ENCODE data around the gene CLDN4. TPM values are rescaled to one million over a fixed set of nuclear protein-coding genes. Genes with fewer than 3 reads are reported as not detected.

CLDN4 gene
- total RNA-seq, 1 experiment from 2014 or later: 15.6 TPM

GRCh38 chr7:73876361-73876760 lies 45.6 kb downstream of the CLDN4 start:
- Histone ChIP-seq H2BK15ac (ENCODE audit: low read depth, low read length) (no peak overlapping the region), H3K9ac (ENCODE audit: extremely low read depth, insufficient read length, low read length) (no peak overlapping the region), H3K4ac (ENCODE audit: low read depth, low read length) (no peak overlapping the region), H2AK5ac (ENCODE audit: insufficient read length, low read length) (no peak overlapping the region), H3K79me2 (ENCODE audit: insufficient read depth, low read length) (no peaks in the 10 kb centered on the region), H3K27ac (ENCODE audit: insufficient read length, low read depth, low read length) (no peak overlapping the region), H4K91ac (ENCODE audit: insufficient read length, low read depth, low read length) (no peak overlapping the region), H2BK12ac (ENCODE audit: insufficient read length, low read depth, low read length) (no peak overlapping the region), H3K4me1 (ENCODE audit: insufficient read depth, low read length) (no peaks in the 10 kb centered on the region), H4K5ac (ENCODE audit: insufficient read length, low read depth, low read length) (no peak overlapping the region), H2BK120ac (ENCODE audit: low read depth, low read length, poor library complexity, severe bottlenecking) (no peak overlapping the region), H2BK20ac (ENCODE audit: low read depth, low read length, poor library complexity, severe bottlenecking) (no peak overlapping the region), H3K18ac (ENCODE audit: insufficient read length, low read depth, low read length) (no peak overlapping the region), H3K79me1 (ENCODE audit: insufficient read depth, low read depth, low read length, poor library complexity, severe bottlenecking) (no peaks in the 10 kb centered on the region), H3K23me2 (ENCODE audit: insufficient read length, low read depth, low read length, poor library complexity, severe bottlenecking) (no peaks in the 10 kb centered on the region), H3K14ac (ENCODE audit: insufficient read depth, low read length) (no peak overlapping the region), H3K23ac (ENCODE audit: insufficient read length, low read depth, low read length) (no peak overlapping the region), H4K8ac (replicated peaks; ENCODE audit: insufficient read length, low read depth, low read length) (no peak overlapping the region), H3T11ph (ENCODE audit: low read length) (no peak overlapping the region), H3K56ac (ENCODE audit: insufficient read length, low read depth, low read length) (no peak overlapping the region), H4K20me1 (ENCODE audit: control insufficient read depth, insufficient read depth, insufficient read length) (no peaks in the 10 kb centered on the region), H3K27me3 (ENCODE audit: insufficient read depth, low read length) (no peaks in the 10 kb centered on the region), H3K9me3 (ENCODE audit: control insufficient read depth, low read depth, low read length) (no peaks in the 10 kb centered on the region), H3K4me2 (ENCODE audit: insufficient read depth, insufficient read length, low read length) (no peak overlapping the region), H2AFZ (ENCODE audit: low read length) (no peak overlapping the region), H2BK5ac (ENCODE audit: insufficient read length, low read length) (no peak overlapping the region)
- no CpG with 5 or more reads among the region's 8 CpGs for WGBS (ENCODE audit: extremely low coverage, insufficient read length, low lambda C conversion rate)
- no peak for DNase-seq
- no peak overlapping the region for H3K4me3 Mint-ChIP-seq
- TF ChIP-seq CTCF (conservative IDR thresholded peaks at IDR 0.05): no peak
- H3K27me3 Mint-ChIP-seq (ENCODE audit: low read depth): peaks cover 8% of the 10 kb centered on the region
- peaks cover 4 to 10% of the 10 kb centered on the region in 2 experiments; a peak in 3 of 4 replicates for H3K4me1 Mint-ChIP-seq
- no peaks in the 10 kb centered on the region for H3K9me3 Mint-ChIP-seq
- H3K36me3 Mint-ChIP-seq (ENCODE audit: insufficient read depth in 1 of 3, low read depth in 3 of 3): no peaks in the 10 kb centered on the region
- no peak overlapping the region for H3K27ac Mint-ChIP-seq
